Esophagus squamous epithelium (tissue), 5 donors: Measurements from ENCODE around the gene OBP2B. TPM values are rescaled to one million over a fixed set of nuclear protein-coding genes. Genes with fewer than 3 reads are reported as not detected.
"Not testable (repeated sequence)": the region's sequence is repeated elsewhere in the genome, so short reads cannot be mapped to it uniquely, and the experiment has no call there.

Experiments used
- DNase-seq: peaks from one replicate; lab custom pipeline; 2025; lab: John Stamatoyannopoulos, UW
- H3K27ac ChIP-seq, 4 donors: fragments of 200-600 bp; sonication (generic); one replicate each; pipeline ENCODE4 v1.5.1; 2016 to 2019; ENCODE audit warnings: mild to moderate bottlenecking in 1 of 4
- H3K27me3 ChIP-seq, 4 donors: fragments of 200-600 bp; sonication (generic); 1 replicate in 3 of 4; 2 replicates in 1 of 4; pipeline versions ENCODE4 v1.5.1 to v1.6.0; 2017 to 2021; ENCODE audit warnings: antibody characterized with exemption in 1 of 4
- H3K36me3 ChIP-seq, 3 donors: fragments of 200-600 bp; sonication (generic); one replicate each; pipeline ENCODE4 v1.5.1; 2016 to 2019
- H3K4me1 ChIP-seq, 3 donors: fragments of 200-600 bp; sonication (generic); one replicate each; pipeline ENCODE4 v1.5.1; 2017 to 2019
- H3K4me3 ChIP-seq, 4 donors: fragments of 200-600 bp; sonication (generic); 1 replicate in 3 of 4; 2 replicates in 1 of 4; pipeline ENCODE4 v1.5.1; 2016 to 2019; ENCODE audit warnings: mild to moderate bottlenecking in 2 of 4, moderate library complexity in 1 of 4
- H3K9me3 ChIP-seq, 3 donors: fragments of 200-600 bp; sonication (generic); one replicate each; pipeline ENCODE4 v1.5.1; 2016 to 2019
- CTCF ChIP-seq, 6 experiments: fragments of 450-650 bp in 4 of 6; fragments of 200-600 bp in 2 of 6; sonication (generic) in 2 of 6; IDR thresholded peaks; one replicate each; pipeline ENCODE4 v1.5.1; 2016 to 2019; ENCODE audit warnings: antibody characterized with exemption in 6 of 6, mild to moderate bottlenecking in 4 of 6, moderate library complexity in 4 of 6
- POLR2A ChIP-seq, 4 donors: fragments of 450-650 bp; IDR thresholded peaks; one replicate each; pipeline ENCODE4 v1.6.1; 2017; ENCODE audit warnings: antibody characterized with exemption in 4 of 4, mild to moderate bottlenecking in 4 of 4, moderate library complexity in 3 of 4
- whole genome bisulfite sequencing, 2 donors: methylation state at CpG; one replicate each; pipeline ENCODE4 v1.1.5; 2018; 5-methylcytosine and 5-hydroxymethylcytosine counted together
- intact Hi-C: fragments of 100-400 bp; cut with DNase I; formaldehyde crosslinking; loops from one replicate; pipeline ENCODE4 v1.15.0; 2022
- total RNA-seq, 4 donors: library from RNA; depleted of rRNA; stranded (reverse); fragments of >200 nt; gene quantifications; one replicate each; pipeline ENCODE4 v1.1.0, GENCODE V29; 2016
- donor health status: DM: yes; HTN: yes; CAD: no.

The OBP2B gene
- total RNA-seq, 4 donors from 2014 or later: not detected

- Histone ChIP-seq H3K36me3 (no peaks in the 10 kb centered on the region), H3K4me3 (no peak overlapping the region), H3K9me3 (peaks cover 0 to 5% (median 0%) of the 10 kb centered on the region in 3 donors), H3K27ac (no peak overlapping the region), H3K4me1 (no peaks in the 10 kb centered on the region), H3K27me3 (peaks cover 0 to 70% (median 0%) of the 10 kb centered on the region in 4 donors)
- TF ChIP-seq CTCF (IDR thresholded peaks at IDR 0.05) (no peak), POLR2A (IDR thresholded peaks at IDR 0.05) (no peak)
- WGBS, 2 donors: 78 to 81% methylated on average over 9 to 11 of the region's 16 CpGs
- intact Hi-C loops: no loop called here
- DNase-seq: no peak
Measured at GRCh38 chr9:133207540-133208170, 1.4 kb downstream of the OBP2B start.

- peaks cover 0 to 64% (median 0%) of the 10 kb centered on the region in 4 donors for H3K27me3 ChIP-seq
Measured at GRCh38 chr9:133207021-133207531, 2.0 kb downstream of the OBP2B start.

GRCh38 chr9:133205996-133206931 is 2.8 kb downstream of the OBP2B start:
- Histone ChIP-seq H3K4me1 (no peaks in the 10 kb centered on the region), H3K36me3 (no peaks in the 10 kb centered on the region), H3K4me3 (no peak overlapping the region), H3K27me3 (peaks cover 0 to 66% (median 0%) of the 10 kb centered on the region in 4 donors), H3K9me3 (peaks cover 0 to 1% (median 0%) of the 10 kb centered on the region in 3 donors), H3K27ac (no peak overlapping the region)
- intact Hi-C loops: no loop called here
- TF ChIP-seq POLR2A (IDR thresholded peaks at IDR 0.05): no peak
- DNase-seq: no peak
- WGBS, 2 donors: 63 to 77% methylated on average over 10 to 15 of the region's 35 CpGs

More at GRCh38 chr9:133207021-133207531, 2.0 kb downstream of the OBP2B start:
- H3K4me3 ChIP-seq: no peak overlapping the region
- WGBS, 2 donors: 67 to 89% methylated on average over 3 to 7 of the region's 14 CpGs
- peaks cover 0 to 5% (median 0%) of the 10 kb centered on the region in 3 donors for H3K9me3 ChIP-seq
- no peak for DNase-seq
- no peaks in the 10 kb centered on the region for H3K4me1 ChIP-seq
- H3K36me3 ChIP-seq: no peaks in the 10 kb centered on the region
- TF ChIP-seq POLR2A (IDR thresholded peaks at IDR 0.05) (no peak), CTCF (IDR thresholded peaks at IDR 0.05) (no peak)
- H3K27ac ChIP-seq: no peak overlapping the region
- intact Hi-C loops: no loop called here

- WGBS, 2 donors: 63 to 80% methylated on average over 2 to 5 of the region's 14 CpGs
- DNase-seq, intact Hi-C loops, H3K27ac ChIP-seq, H3K36me3 ChIP-seq, H3K9me3 ChIP-seq, H3K4me1 ChIP-seq, H3K4me3 ChIP-seq: not testable (repeated sequence)
- peaks cover 0 to 66% (median 0%) of the 10 kb centered on the region in 4 donors for H3K27me3 ChIP-seq
Measured at GRCh38 chr9:133205481-133205887, 3.6 kb downstream of the OBP2B start.

GRCh38 chr9:133204993-133205336 is 4.1 kb downstream of the OBP2B start:
- TF ChIP-seq CTCF (IDR thresholded peaks at IDR 0.05) (no peak), POLR2A (IDR thresholded peaks at IDR 0.05) (no peak)
- H3K27me3 ChIP-seq: peaks cover 0 to 66% (median 0%) of the 10 kb centered on the region in 4 donors
- 77% methylated on average over 7 of the region's 8 CpGs; no CpG with 5 or more reads in 1 of the 2 donors for WGBS, 2 donors
- no peak for DNase-seq
- no peak overlapping the region for H3K4me3 ChIP-seq
- no peaks in the 10 kb centered on the region for H3K4me1 ChIP-seq
- intact Hi-C loops: no loop called here
- H3K36me3 ChIP-seq: no peaks in the 10 kb centered on the region
- H3K9me3 ChIP-seq: no peaks in the 10 kb centered on the region
- no peak overlapping the region for H3K27ac ChIP-seq
